Measurements from ENCODE around the gene ARHGAP42.
"Not testable (repeated sequence)": the region's sequence is repeated elsewhere in the genome, so short reads cannot be mapped to it uniquely, and the experiment has no call there.

The ARHGAP42 gene, protein sequence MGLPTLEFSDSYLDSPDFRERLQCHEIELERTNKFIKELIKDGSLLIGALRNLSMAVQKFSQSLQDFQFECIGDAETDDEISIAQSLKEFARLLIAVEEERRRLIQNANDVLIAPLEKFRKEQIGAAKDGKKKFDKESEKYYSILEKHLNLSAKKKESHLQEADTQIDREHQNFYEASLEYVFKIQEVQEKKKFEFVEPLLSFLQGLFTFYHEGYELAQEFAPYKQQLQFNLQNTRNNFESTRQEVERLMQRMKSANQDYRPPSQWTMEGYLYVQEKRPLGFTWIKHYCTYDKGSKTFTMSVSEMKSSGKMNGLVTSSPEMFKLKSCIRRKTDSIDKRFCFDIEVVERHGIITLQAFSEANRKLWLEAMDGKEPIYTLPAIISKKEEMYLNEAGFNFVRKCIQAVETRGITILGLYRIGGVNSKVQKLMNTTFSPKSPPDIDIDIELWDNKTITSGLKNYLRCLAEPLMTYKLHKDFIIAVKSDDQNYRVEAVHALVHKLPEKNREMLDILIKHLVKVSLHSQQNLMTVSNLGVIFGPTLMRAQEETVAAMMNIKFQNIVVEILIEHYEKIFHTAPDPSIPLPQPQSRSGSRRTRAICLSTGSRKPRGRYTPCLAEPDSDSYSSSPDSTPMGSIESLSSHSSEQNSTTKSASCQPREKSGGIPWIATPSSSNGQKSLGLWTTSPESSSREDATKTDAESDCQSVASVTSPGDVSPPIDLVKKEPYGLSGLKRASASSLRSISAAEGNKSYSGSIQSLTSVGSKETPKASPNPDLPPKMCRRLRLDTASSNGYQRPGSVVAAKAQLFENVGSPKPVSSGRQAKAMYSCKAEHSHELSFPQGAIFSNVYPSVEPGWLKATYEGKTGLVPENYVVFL
- long read RNA-seq, donor 1, full-length matches to known transcripts, result 3 of 3 reads
- long read RNA-seq, donor 1, partial matches to known transcripts, result 0 of 3 reads
- long read RNA-seq, donor 1, other reads (novel, unspliced or antisense), result 0 of 3 reads
- long read RNA-seq, donor 2, partial matches to known transcripts, result 0 of 2 reads
- long read RNA-seq, donor 2, other reads (novel, unspliced or antisense), result 0 of 2 reads
- long read RNA-seq, donor 3, transcript ARHGAP42-202 (1 exons, 1,855 nt), result major isoform, 5 of 5 reads
- long read RNA-seq, donor 3, partial matches to known transcripts, result 0 of 5 reads
- long read RNA-seq, donor 3, other reads (novel, unspliced or antisense), result 0 of 5 reads
- long read RNA-seq, donor 4, partial matches to known transcripts, result 0 of 4 reads
- long read RNA-seq, donor 4, other reads (novel, unspliced or antisense), result 0 of 4 reads
- long read RNA-seq, donor 5, full-length matches to known transcripts, result 1 of 1 reads
- long read RNA-seq, donor 5, partial matches to known transcripts, result 0 of 1 reads
- long read RNA-seq, donor 5, other reads (novel, unspliced or antisense), result 0 of 1 reads
- long read RNA-seq, donor 6, transcript ARHGAP42-202 (1 exons, 1,855 nt), result major isoform, 5 of 5 reads
- long read RNA-seq, donor 6, partial matches to known transcripts, result 0 of 5 reads
- long read RNA-seq, donor 6, other reads (novel, unspliced or antisense), result 0 of 5 reads
- long read RNA-seq, donor 7, full-length matches to known transcripts, result 4 of 4 reads
- long read RNA-seq, donor 7, partial matches to known transcripts, result 0 of 4 reads
- long read RNA-seq, donor 7, other reads (novel, unspliced or antisense), result 0 of 4 reads
- long read RNA-seq, donor 8, result 0 reads

DNA sequence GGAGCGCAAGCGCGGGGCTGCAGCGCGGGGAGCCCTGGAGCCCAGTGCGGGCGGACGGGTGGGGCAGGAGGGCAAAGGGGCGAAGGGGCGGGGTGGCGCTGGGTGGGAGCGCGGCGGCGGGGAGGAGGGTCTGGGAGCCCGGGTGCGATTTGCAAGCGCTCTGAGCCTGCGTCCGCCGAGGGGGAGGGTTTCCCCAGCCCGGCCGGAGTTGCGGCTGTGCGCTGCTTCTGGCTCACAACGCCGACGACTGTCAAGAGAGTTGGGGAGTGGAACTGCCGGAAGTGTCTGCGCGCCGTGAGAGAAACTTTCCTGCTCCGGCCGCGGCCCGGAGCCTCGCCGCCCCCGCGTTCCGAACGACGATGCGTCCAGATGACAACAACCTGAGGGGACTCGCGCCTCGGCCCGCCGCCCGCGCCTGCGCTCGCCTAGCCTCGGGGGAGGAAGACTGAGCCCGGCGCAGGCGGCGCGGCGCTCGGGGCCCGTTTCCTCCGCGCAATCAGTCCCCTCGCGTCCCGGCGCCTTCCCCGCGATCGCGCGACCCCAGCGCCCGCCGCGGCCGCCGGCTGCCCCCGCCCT, at the start of gene ARHGAP42:
TSS of gene ARHGAP42 (plus strand) at position 235 of the 576 bp plus-strand sequence. CDS start 391 bp downstream, outside the sequence.
- DNase-seq, result peak; percentile 87

DNA sequence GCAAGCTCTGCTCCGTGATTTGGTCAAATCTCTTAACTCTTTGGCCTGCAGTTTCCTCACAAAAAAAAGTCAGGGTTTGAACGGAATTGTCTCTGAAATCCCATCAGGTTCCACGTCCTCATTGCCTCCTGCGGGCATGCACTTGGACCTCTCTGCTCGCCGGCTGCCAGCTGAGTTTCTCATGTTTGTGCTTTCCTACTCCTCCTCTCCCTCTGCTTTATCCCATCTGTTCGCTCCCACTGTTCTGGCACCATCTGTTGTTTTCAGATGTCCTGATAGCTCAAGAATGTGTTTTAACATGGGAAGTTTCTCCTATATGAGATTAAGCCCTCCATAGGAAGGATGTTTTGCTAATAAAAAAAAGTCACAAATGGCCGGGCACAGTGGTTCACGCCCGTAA, 49.4 kb upstream of the ARHGAP42 start:
- DNase-seq, result no peak

DNA sequence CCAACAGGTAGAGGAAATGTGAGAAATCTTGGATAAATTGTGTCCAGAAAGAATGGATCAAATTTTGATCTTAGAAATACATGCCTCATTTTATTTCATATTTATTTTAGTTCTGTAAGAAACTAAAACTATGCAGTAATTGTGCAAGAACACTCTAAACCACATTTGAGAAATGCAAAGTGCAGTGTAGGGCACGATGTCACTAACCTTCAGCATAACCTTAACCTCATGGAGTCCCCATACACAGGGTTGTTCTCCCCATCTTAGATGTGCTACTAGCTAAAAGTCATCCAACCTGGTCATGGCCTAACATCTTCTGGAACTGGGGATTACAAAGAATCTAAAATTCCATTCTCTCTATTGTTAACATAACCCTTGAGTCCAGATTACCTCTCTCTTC, 48.4 kb upstream of the ARHGAP42 start:
- no peak for DNase-seq

DNA sequence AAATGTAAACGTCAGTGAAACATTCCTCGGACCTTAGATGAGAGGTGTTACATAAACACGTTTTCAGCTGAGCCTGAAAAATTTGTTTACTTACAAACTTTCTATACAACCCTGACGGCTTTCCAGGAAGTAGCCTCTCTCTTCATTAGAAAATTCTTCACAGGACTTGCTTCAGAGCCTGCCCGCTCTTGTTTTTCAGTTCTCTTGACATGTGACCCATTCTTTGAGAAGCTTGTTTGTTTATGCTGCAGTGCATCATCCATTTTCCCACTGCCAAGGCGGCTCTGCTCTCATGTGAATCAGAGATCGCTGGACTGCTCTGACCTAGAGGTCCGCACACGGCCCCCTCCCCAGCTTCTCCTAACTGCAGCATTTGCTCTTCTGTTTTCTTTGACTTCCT, 47.9 kb upstream of the ARHGAP42 start:
- peak; percentile 27 for DNase-seq

DNA sequence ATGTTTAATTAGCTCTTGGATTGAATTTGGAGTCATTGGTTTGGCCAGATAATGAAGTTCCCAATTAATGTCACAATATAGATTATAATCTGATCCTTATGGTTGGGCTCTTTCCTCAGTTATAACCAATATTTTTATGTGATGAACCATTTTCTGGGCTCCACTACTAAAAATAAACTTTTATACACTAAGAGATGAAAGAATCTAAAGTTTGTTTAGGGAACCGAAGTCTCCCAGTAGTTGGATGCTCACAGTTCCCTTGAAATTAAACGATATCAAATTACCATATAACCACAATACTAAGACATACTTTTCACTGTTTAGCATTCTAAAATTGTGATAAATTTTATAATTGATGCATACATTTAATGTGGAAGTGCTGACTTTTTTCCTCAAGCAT, 47.0 kb upstream of the ARHGAP42 start:
- no peak for DNase-seq

DNA sequence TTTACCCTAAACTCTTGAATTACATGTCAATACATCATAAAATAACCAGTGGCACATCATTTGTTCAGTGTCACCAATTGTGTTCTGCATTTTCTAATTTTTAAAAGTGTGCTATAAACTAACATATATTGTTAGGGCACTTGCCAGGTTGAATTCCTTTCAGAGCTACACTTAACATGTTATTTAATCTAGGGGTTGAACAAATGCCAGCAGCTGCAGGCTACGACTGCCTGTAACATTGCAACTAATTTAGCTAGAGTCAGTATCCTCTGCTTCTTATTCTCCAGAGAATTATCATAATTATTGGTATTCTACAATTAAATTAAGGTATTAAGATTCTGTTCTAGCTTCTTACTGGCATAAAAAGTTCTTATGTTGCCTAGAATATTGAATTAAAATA, 46.4 kb upstream of the ARHGAP42 start:
- no peak for DNase-seq

DNA sequence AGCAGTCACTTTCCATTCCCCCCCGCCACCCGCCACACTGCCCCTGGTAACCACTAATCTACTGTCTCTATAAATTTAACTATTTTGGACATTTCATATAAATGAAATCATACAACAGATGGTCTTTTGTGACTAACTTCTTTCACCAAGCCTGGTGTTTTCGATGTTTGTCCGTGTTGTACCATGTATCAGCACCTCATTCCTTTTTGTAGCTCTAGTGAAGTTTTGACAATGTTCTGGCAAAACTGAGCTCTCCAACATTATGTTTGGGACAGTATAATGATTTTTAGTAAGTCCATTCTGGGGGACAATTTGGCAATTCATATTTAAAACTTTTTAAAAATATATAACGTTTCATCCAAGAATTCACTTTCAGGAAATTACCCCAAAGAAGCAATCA, 45.6 kb upstream of the ARHGAP42 start:
- no peak for DNase-seq

DNA sequence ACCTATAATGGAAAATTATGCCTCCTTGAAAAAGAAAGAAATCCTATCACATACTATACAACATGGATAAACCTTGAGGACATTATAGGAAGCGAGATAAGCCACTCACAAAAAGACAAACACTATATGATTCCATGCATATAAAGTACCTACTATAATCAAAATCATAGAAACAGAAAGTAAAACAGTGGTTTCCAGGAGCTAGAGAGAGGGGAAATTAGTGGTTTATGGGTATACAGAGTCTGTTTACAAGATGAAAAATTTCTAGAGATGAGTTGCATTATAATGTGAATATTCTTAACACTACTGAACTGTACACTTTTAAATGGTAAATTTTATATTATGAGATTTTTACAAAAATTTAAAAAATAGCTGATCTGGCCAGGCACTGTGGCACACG, 40.5 kb upstream of the ARHGAP42 start:
- DNase-seq, result no peak

DNA sequence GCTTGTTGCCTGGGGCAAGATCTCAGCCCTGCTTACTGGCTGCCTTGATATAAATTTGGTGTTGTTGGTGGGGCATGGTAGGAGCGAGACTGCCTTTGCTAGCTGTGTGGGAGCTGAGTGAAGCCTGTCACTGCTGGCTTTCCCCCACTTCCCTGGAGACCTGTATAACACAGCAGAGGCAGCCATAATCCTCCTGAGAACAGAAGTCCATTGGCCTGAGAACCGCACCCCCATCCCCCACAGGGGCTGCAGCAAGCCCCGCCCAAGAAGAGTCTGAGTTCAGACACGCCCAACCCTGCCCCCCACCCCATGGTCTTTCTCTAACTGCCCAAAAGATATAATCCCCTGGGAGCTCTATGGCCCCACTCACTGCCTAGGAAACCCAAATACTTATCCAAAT, 39.2 kb upstream of the ARHGAP42 start:
- no peak for DNase-seq

DNA sequence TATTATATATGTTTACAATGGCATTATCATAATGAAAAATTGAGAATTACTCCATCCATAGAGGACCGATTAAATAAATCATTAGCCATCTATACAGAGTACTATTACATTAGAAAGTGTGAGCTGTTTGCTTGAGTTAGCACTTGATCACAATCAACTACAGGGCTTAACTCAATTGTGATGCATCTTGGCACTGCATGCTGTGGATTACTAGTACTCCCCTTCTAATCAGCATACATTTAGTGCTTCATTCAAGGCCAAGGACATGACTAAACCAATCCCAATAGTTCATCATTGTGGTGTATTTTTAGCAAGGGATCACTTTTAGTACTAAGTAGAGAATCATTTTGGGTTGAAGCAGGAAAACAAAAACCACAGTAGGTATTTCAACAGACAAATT, 23.5 kb upstream of the ARHGAP42 start:
- DNase-seq, result no peak

DNA sequence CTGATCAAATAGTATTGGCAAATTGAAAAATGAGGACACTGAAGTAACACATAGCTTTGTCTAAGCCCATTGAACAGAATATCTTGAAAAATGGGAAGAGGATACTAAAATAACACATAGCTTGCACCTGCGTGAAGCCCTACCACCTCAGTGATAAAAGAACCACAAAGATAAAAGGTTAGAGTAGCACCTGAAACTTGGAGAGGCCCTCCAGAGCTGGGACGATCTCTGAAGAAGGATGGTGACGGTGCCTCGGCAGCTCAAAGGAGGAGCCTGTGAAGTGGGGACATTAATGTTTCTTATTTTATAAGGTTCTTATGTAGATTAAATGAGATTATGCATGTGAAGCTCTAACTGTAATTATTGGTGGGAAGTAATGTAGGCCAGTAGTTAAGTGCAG, 23.1 kb upstream of the ARHGAP42 start:
- DNase-seq, result no peak

DNA sequence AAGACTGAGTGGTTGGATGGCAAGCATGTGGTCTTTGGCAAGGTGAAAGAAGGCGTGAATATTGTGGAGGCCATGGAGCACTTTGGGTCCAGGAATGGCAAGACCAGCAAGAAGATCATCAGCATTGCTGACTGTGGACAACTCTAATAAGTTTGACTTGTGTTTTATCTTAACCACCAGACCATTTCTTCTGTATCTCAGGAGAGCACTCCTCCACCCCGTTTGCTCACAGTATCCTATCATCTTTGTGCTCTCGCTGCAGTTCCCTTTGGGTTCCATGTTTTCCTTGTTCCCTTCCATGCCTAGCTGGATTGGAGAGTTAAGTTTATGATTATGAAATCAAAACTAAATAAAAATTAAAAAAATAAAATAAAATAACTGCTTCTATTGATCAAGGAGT, 20.3 kb upstream of the ARHGAP42 start:
- not testable (repeated sequence) for DNase-seq

DNA sequence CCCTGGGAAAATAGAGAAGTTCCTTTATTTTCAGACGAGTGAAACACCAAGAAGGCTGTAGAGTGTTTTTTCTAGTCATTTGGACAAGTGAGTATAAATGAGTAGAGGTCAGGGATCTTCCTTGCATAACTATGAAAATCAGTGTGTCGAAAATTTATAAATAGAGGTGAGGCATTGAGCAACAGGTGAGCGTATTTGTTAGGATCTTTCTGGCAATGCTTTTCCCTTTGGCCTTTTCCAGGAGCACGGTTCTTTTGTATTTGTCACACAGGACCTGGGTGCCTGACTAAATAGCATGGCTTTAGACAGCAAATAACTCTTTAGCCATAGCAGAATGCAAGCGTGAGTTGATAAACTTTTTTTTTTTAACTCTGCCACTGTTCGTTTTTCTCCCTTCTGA, 19.6 kb upstream of the ARHGAP42 start:
- DNase-seq, result no peak

DNA sequence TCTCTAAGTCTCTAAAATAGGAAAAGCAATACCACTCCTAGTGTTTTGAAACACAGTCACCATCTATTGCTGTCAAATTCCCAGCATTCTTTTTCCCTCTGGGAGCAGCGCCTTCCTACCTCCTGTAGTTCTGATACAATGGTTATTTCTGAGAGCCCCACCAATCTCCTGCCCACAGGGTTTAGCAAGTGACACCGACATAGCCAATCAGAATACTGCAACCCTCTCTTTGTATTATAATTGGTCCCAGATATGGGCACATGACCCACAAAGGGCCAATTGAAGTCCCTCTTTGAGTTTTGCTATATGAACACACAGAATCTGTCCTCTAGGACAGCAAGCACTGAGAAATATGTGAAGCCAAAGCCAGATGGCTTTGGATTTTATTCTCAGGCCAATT, 16.9 kb upstream of the ARHGAP42 start:
- DNase-seq, result no peak

DNA sequence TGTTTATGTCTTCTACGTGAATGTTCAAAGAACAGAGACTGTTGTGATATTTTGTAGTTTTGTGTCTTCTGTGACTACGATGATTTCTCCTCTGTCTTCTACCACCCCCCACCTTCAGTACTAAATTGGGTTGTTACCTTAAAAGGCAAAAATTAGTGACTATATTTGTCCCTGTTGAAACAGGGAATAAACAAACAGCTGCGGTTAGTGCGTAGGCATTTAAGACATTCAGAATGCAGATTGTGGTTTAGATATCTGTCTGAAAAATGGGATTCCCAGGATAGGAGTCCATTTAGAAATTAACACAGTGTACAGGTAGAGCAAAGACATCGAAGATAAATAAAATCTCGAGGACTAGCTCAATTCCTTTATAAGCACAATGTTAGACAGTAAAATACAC, 15.6 kb upstream of the ARHGAP42 start:
- DNase-seq, result no peak

DNA sequence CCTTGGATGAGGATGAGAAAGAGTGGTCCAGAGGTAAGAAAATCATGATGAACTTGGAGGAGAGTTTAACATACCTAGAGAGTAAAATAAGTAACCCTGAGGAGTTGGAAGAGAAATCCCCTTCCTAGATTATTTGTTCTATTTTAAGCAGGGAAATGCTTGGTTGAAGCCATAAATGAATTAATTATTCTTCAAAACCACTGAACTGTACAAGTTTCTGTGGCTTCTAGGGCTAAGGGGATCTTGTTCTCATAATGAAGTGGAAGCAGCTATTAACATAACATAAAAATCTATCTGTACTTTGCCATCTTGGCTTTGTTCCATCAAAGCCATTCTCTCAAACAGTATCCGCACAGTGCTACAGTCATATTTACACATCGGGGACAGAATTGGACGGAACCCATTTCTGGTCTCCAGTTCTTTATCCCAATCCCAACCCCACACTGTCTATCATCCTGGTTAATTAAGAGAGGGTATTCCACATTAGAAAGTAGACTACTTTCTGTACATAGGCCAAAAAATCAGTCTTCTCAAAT, 14.5 kb upstream of the ARHGAP42 start:
- DNase-seq, result no peak

DNA sequence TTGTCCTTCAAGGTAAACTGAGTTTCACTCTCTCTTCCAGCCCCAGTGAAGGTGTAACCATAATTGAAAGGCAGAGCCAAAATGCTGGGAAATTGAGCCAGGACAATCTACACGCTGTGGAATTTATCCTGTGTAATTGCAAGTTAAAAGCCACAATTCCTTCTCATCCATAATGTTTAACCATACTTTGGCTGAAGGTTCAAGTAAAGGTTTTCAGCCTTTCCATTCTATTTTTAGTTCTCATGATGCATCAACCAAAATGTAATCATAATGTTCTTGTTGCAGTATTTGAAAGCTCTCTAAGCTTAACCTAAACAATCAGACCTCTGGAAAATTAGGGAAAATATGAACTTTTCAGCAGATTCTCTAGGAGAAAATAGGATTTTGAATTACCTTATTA, 14.0 kb upstream of the ARHGAP42 start:
- DNase-seq, result no peak

DNA sequence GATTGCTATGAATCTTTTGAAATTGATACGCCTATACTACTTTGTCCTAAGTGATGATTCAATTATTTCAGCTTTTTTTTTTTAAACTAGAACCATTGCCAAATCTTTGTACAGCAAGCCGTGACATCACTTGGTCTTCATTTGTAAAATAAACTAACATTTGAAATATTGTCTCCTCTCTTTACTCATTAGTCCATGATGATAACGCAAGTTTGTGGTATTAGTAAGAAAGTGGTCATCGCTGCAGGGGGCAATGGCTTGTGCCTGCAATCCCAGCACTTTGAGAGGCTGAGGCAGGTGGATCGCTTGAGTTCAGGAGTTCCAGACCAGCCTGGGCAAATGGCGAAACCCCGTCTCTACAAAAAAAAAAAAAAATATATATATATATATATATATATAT, 12.9 kb upstream of the ARHGAP42 start:
- no peak for DNase-seq

DNA sequence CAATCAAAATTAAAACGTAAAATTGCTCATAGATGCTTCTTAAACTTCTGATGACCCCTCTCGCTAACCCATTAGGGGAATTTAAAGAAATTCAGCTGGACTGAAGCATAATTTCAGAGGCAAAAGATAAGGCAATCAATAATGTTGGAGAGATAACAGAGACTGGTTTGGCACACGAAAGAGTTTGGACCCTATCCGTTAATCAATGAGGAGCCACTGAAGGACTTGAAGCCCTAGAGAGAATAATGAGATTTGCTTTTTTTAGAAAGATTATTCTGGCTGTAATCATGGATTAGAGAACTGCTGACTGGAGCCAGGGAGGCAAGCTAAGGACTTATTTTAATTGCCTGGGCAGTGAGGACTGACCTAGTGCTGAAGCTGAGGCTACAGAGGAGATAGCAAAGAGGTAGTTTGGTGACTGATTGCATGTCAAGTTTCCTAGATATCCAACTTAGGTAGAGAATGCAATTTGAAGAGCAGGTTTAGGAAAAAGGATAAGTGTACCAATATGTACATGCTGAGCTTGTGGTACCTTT, 11.9 kb upstream of the ARHGAP42 start:
- no peak for DNase-seq

DNA sequence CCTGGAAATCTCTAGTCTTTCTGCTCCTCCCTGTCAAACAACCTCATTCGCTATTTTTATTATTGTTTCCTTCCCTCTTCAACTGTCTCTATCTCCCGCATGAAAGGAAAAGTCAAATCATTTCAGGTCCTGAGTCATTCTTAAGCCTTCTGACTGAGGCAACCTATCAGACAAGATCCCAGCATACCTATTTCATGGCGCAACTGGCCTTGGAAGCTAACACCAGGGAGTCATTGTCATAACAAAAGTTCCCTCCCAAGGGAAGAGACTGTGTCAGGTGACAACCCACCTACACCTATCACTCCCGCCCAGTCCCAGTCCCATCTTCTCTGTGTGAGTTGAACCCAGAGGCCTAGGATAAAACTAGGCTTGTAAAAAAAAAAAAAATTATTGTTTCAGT, 10.2 kb upstream of the ARHGAP42 start:
- no peak for DNase-seq

DNA sequence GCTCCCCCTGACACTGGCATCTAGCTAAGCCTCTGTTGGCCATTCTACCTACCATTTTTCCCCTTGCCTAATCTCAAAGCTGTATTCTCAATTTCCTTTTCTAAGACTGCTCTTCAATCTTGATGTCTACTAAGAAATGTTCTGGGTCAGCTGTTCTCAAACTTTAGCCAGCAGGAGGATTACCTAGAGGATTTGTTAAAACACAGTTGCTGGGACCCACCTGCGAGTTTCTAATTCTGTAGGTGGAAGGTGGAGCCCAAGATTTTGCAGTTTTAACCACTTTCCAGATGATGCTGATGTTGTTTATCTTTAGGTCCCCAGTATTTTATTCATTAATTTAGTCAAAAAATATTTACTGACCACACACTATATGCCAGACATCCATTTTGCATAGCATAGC, 9.3 kb upstream of the ARHGAP42 start:
- no peak for DNase-seq
